Stimulated activated memory B cell treated with anti-CD40 and anti-IgM and Interleukin-4, amounts not matched to agents 10 μg/mL and 1 μg/mL and 100 μg/mL, for 72 hours (primary cell): ENCODE data around the gene NUP205.
"Not testable (repeated sequence)": the region's sequence is repeated elsewhere in the genome, so short reads cannot be mapped to it uniquely, and the experiment has no call there.

ENCODE experiments used
- ATAC-seq: fragments of 150-1000 bp; cut with Tn5 transposase; 2 replicates; pipeline ENCODE4 v1.10.0; 2021
- H3K27ac Mint-ChIP-seq: one replicate; pipeline ENCODE4 v1.8.0; 2022; ENCODE audit warnings: mild to moderate bottlenecking, mixed read lengths
- H3K27me3 Mint-ChIP-seq: one replicate; pipeline ENCODE4 v1.8.0; 2022; ENCODE audit warnings: mixed read lengths
- H3K36me3 Mint-ChIP-seq: one replicate; pipeline ENCODE4 v1.8.0; 2022; ENCODE audit warnings: mixed read lengths
- H3K4me1 Mint-ChIP-seq: one replicate; pipeline ENCODE4 v1.8.0; 2022; ENCODE audit warnings: mixed read lengths
- H3K4me3 Mint-ChIP-seq: one replicate; pipeline ENCODE4 v1.8.0; 2022; ENCODE audit warnings: mild to moderate bottlenecking, moderate library complexity, mixed read lengths
- H3K9me3 Mint-ChIP-seq: one replicate; pipeline ENCODE4 v1.8.0; 2022; ENCODE audit warnings: mixed read lengths

The NUP205 gene

GRCh38 chr7:135664046-135664589, 106.4 kb downstream of the NUP205 start:
- Mint-ChIP-seq H3K9me3 (peaks cover 3% of the 10 kb centered on the region), H3K27me3 (no peaks in the 10 kb centered on the region), H3K4me1 (peaks cover 39% of the 10 kb centered on the region), H3K36me3 (peaks cover 28% of the 10 kb centered on the region), H3K27ac (no peak overlapping the region), H3K4me3 (peak overlapping the region; percentile 63)
- ATAC-seq = no peak

- H3K27me3 Mint-ChIP-seq = no peaks in the 10 kb centered on the region
- H3K27ac Mint-ChIP-seq = no peak overlapping the region
- peaks cover 45% of the 10 kb centered on the region for H3K4me1 Mint-ChIP-seq
- no peak for ATAC-seq
- H3K9me3 Mint-ChIP-seq = peaks cover 3% of the 10 kb centered on the region
- no peak overlapping the region for H3K4me3 Mint-ChIP-seq
- H3K36me3 Mint-ChIP-seq = peaks cover 28% of the 10 kb centered on the region
These were observed 107.3 kb downstream of the NUP205 start for GRCh38 chr7:135665042-135665441.

- no peak for ATAC-seq
- peak overlapping the region; percentile 55 for H3K27ac Mint-ChIP-seq
- H3K4me3 Mint-ChIP-seq = no peak overlapping the region
- peaks cover 3% of the 10 kb centered on the region for H3K9me3 Mint-ChIP-seq
- H3K27me3 Mint-ChIP-seq = no peaks in the 10 kb centered on the region
- peaks cover 28% of the 10 kb centered on the region for H3K36me3 Mint-ChIP-seq
- H3K4me1 Mint-ChIP-seq = peaks cover 51% of the 10 kb centered on the region
These were observed 108.4 kb downstream of the NUP205 start for GRCh38 chr7:135666156-135666555.

GRCh38 chr7:135666846-135667245, 109.1 kb downstream of the NUP205 start:
- H3K27ac Mint-ChIP-seq = peak overlapping the region; percentile 55
- peaks cover 24% of the 10 kb centered on the region for H3K36me3 Mint-ChIP-seq
- peaks cover 51% of the 10 kb centered on the region for H3K4me1 Mint-ChIP-seq
- no peak for ATAC-seq
- H3K9me3 Mint-ChIP-seq = peaks cover under 1% of the 10 kb centered on the region
- no peak overlapping the region for H3K4me3 Mint-ChIP-seq
- no peaks in the 10 kb centered on the region for H3K27me3 Mint-ChIP-seq

GRCh38 chr7:135667626-135668025, 109.9 kb downstream of the NUP205 start:
- Mint-ChIP-seq H3K4me1 (peaks cover 49% of the 10 kb centered on the region), H3K36me3 (peaks cover 22% of the 10 kb centered on the region)
- not testable (repeated sequence) for ATAC-seq, H3K27ac Mint-ChIP-seq, H3K27me3 Mint-ChIP-seq, H3K9me3 Mint-ChIP-seq, H3K4me3 Mint-ChIP-seq

- peaks cover 34% of the 10 kb centered on the region for H3K36me3 Mint-ChIP-seq
- H3K27ac Mint-ChIP-seq, H3K27me3 Mint-ChIP-seq, H3K9me3 Mint-ChIP-seq, ATAC-seq, H3K4me3 Mint-ChIP-seq: not testable (repeated sequence)
- H3K4me1 Mint-ChIP-seq = peaks cover 44% of the 10 kb centered on the region
These were observed 111.2 kb downstream of the NUP205 start for GRCh38 chr7:135668852-135669395.

GRCh38 chr7:135669774-135670173, 112.1 kb downstream of the NUP205 start:
- Mint-ChIP-seq H3K9me3 (no peaks in the 10 kb centered on the region), H3K27ac (no peak overlapping the region), H3K4me1 (peaks cover 38% of the 10 kb centered on the region), H3K27me3 (no peaks in the 10 kb centered on the region), H3K36me3 (peaks cover 42% of the 10 kb centered on the region), H3K4me3 (no peak overlapping the region)
- ATAC-seq = no peak

GRCh38 chr7:135670179-135670578, 112.5 kb downstream of the NUP205 start:
- no peaks in the 10 kb centered on the region for H3K9me3 Mint-ChIP-seq
- peaks cover 42% of the 10 kb centered on the region for H3K36me3 Mint-ChIP-seq
- no peak overlapping the region for H3K27ac Mint-ChIP-seq
- peaks cover 34% of the 10 kb centered on the region for H3K4me1 Mint-ChIP-seq
- ATAC-seq = no peak
- no peak overlapping the region for H3K4me3 Mint-ChIP-seq
- H3K27me3 Mint-ChIP-seq = no peaks in the 10 kb centered on the region

- H3K9me3 Mint-ChIP-seq = no peaks in the 10 kb centered on the region
- H3K4me1 Mint-ChIP-seq = peaks cover 18% of the 10 kb centered on the region
- no peak overlapping the region for H3K27ac Mint-ChIP-seq
- H3K36me3 Mint-ChIP-seq = peaks cover 35% of the 10 kb centered on the region
- H3K4me3 Mint-ChIP-seq = no peak overlapping the region
- ATAC-seq = no peak
- no peaks in the 10 kb centered on the region for H3K27me3 Mint-ChIP-seq
These were observed 115.0 kb downstream of the NUP205 start for GRCh38 chr7:135672560-135673359.

- Mint-ChIP-seq H3K27me3 (no peaks in the 10 kb centered on the region), H3K4me3 (no peak overlapping the region), H3K9me3 (no peaks in the 10 kb centered on the region), H3K27ac (no peak overlapping the region), H3K4me1 (peaks cover 18% of the 10 kb centered on the region), H3K36me3 (peaks cover 37% of the 10 kb centered on the region)
- no peak for ATAC-seq
These were observed 115.6 kb downstream of the NUP205 start for GRCh38 chr7:135673360-135673706.

- Mint-ChIP-seq H3K9me3 (no peaks in the 10 kb centered on the region), H3K4me1 (peaks cover 14% of the 10 kb centered on the region), H3K36me3 (peaks cover 52% of the 10 kb centered on the region), H3K27ac (no peak overlapping the region), H3K4me3 (no peak overlapping the region), H3K27me3 (no peaks in the 10 kb centered on the region)
- ATAC-seq = no peak
These were observed 121.2 kb downstream of the NUP205 start for GRCh38 chr7:135678612-135679575.

- H3K27me3 Mint-ChIP-seq = no peaks in the 10 kb centered on the region
- H3K9me3 Mint-ChIP-seq = no peaks in the 10 kb centered on the region
- H3K4me1 Mint-ChIP-seq = peaks cover 14% of the 10 kb centered on the region
- no peak overlapping the region for H3K27ac Mint-ChIP-seq
- H3K36me3 Mint-ChIP-seq = peaks cover 62% of the 10 kb centered on the region
- H3K4me3 Mint-ChIP-seq = no peak overlapping the region
- ATAC-seq = no peak
These were observed 124.0 kb downstream of the NUP205 start for GRCh38 chr7:135681762-135682161.

GRCh38 chr7:135682191-135682590, 124.5 kb downstream of the NUP205 start:
- H3K36me3 Mint-ChIP-seq = peaks cover 64% of the 10 kb centered on the region
- no peak for ATAC-seq
- H3K27ac Mint-ChIP-seq = no peak overlapping the region
- H3K27me3 Mint-ChIP-seq = no peaks in the 10 kb centered on the region
- peaks cover 14% of the 10 kb centered on the region for H3K4me1 Mint-ChIP-seq
- H3K4me3 Mint-ChIP-seq = no peak overlapping the region
- H3K9me3 Mint-ChIP-seq = no peaks in the 10 kb centered on the region

- ATAC-seq = no peak
- Mint-ChIP-seq H3K27ac (no peak overlapping the region), H3K4me1 (peaks cover 14% of the 10 kb centered on the region), H3K27me3 (no peaks in the 10 kb centered on the region), H3K9me3 (no peaks in the 10 kb centered on the region), H3K4me3 (no peak overlapping the region), H3K36me3 (peaks cover 56% of the 10 kb centered on the region)
These were observed 125.9 kb downstream of the NUP205 start for GRCh38 chr7:135683609-135684008.

- Mint-ChIP-seq H3K4me1 (peaks cover 14% of the 10 kb centered on the region), H3K4me3 (no peak overlapping the region), H3K9me3 (no peaks in the 10 kb centered on the region), H3K27me3 (no peaks in the 10 kb centered on the region), H3K27ac (no peak overlapping the region), H3K36me3 (peaks cover 53% of the 10 kb centered on the region)
- ATAC-seq = no peak
These were observed 126.4 kb downstream of the NUP205 start for GRCh38 chr7:135684136-135684535.
